Thoracic aorta (tissue), 2 donors: ENCODE data around the gene GPR83. TPM values are rescaled to one million over a fixed set of nuclear protein-coding genes. Genes with fewer than 3 reads are reported as not detected.
"Not testable (repeated sequence)": the region's sequence is repeated elsewhere in the genome, so short reads cannot be mapped to it uniquely, and the experiment has no call there.

Source experiments
- ATAC-seq: fragments of 150-250 bp; one replicate; pipeline ENCODE4 v1.8.0; 2017; ENCODE audit warnings: low read depth; ENCODE audit not compliant: insufficient number of reproducible peaks, low FRiP score
- DNase-seq: peaks from one replicate; pipeline ENCODE4 v3.0.0-alpha.2; 2020; ENCODE audit warnings: low spot score
- H3K27ac ChIP-seq, 2 donors: fragments of 200-600 bp; sonication (generic); 1 replicate in 1 of 2; 2 replicates in 1 of 2; pipeline ENCODE4 v1.5.1; 2016; ENCODE audit warnings: mild to moderate bottlenecking in 2 of 2, moderate library complexity in 2 of 2
- H3K27me3 ChIP-seq: fragments of 200-600 bp; sonication (generic); replicated peaks from 2 replicates; pipeline ENCODE4 v1.6.0; 2016; ENCODE audit warnings: mild to moderate bottlenecking; ENCODE audit not compliant: insufficient read depth
- H3K36me3 ChIP-seq: fragments of 200-600 bp; sonication (generic); one replicate; pipeline ENCODE4 v1.5.1; 2016
- H3K4me1 ChIP-seq, 2 donors: fragments of 200-600 bp; sonication (generic); 1 replicate in 1 of 2; 2 replicates in 1 of 2; pipeline versions ENCODE4 v1.5.1 to v1.6.0; 2016; ENCODE audit warnings: low read depth in 2 of 2, mild to moderate bottlenecking in 1 of 2; ENCODE audit not compliant: control insufficient read depth in 1 of 2
- H3K4me3 ChIP-seq: fragments of 200-600 bp; sonication (generic); 2 replicates; pipeline ENCODE4 v1.5.1; 2016; ENCODE audit warnings: mild to moderate bottlenecking
- H3K9me3 ChIP-seq: fragments of 200-600 bp; sonication (generic); 2 replicates; pipeline ENCODE4 v1.5.1; 2016
- CTCF ChIP-seq: fragments of 200-600 bp; sonication (generic); IDR thresholded peaks from one replicate; pipeline ENCODE4 v1.5.1; 2019; ENCODE audit warnings: antibody characterized with exemption
- total RNA-seq, 2 donors: library from RNA; depleted of rRNA; stranded (reverse); fragments of >200 nt; gene quantifications; one replicate each; pipeline versions ENCODE4 v1.1.0 to v1.2.3, GENCODE V29; 2016

The GPR83 gene
- total RNA-seq, 2 donors from 2014 or later, result 0.27 TPM; not detected in 1

- DNase-seq (no peak), ATAC-seq (no peak)
- no peaks in the 10 kb centered on the region for H3K27me3 ChIP-seq
- H3K4me3 ChIP-seq, result no peak overlapping the region
- no peaks in the 10 kb centered on the region for H3K9me3 ChIP-seq
- no peak for TF ChIP-seq CTCF
- no peaks in the 10 kb centered on the region for H3K36me3 ChIP-seq
- peaks cover 0 to 11% of the 10 kb centered on the region in 2 donors for H3K4me1 ChIP-seq
- H3K27ac ChIP-seq, result no peak overlapping the region
Observed at GRCh38 chr11:94400457-94400838, 771 bp downstream of the GPR83 start.

GRCh38 chr11:94400050-94400449 is 1.2 kb downstream of the GPR83 start:
- Histone ChIP-seq H3K9me3 (no peaks in the 10 kb centered on the region), H3K4me3 (no peak overlapping the region), H3K27ac (no peak overlapping the region), H3K4me1 (peaks cover 0 to 11% of the 10 kb centered on the region in 2 donors), H3K27me3 (no peaks in the 10 kb centered on the region), H3K36me3 (no peaks in the 10 kb centered on the region)
- DNase-seq, result no peak
- no peak for ATAC-seq
- TF ChIP-seq CTCF, result no peak

GRCh38 chr11:94398101-94398500 is 3.1 kb downstream of the GPR83 start:
- Histone ChIP-seq H3K4me3 (no peak overlapping the region), H3K27ac (no peak overlapping the region), H3K27me3 (no peaks in the 10 kb centered on the region), H3K36me3 (no peaks in the 10 kb centered on the region), H3K9me3 (no peaks in the 10 kb centered on the region), H3K4me1 (peaks cover 0 to 11% of the 10 kb centered on the region in 2 donors)
- TF ChIP-seq CTCF, result no peak
- DNase-seq (no peak), ATAC-seq (no peak)

- TF ChIP-seq CTCF, result no peak
- Histone ChIP-seq H3K27ac (no peak overlapping the region), H3K27me3 (no peaks in the 10 kb centered on the region), H3K4me1 (peaks cover 0 to 6% of the 10 kb centered on the region in 2 donors), H3K9me3 (no peaks in the 10 kb centered on the region), H3K4me3 (no peak overlapping the region), H3K36me3 (no peaks in the 10 kb centered on the region)
- DNase-seq (no peak), ATAC-seq (no peak)
Observed at GRCh38 chr11:94396282-94396681, 4.9 kb downstream of the GPR83 start.

- not testable (repeated sequence) for H3K4me3 ChIP-seq, DNase-seq, H3K9me3 ChIP-seq, H3K27ac ChIP-seq, ATAC-seq, H3K4me1 ChIP-seq, H3K36me3 ChIP-seq, H3K27me3 ChIP-seq
Observed at GRCh38 chr11:94391937-94392336, 9.3 kb downstream of the GPR83 start.

- H3K27ac ChIP-seq, result no peak overlapping the region
- ATAC-seq (no peak), DNase-seq (no peak)
- no peak for TF ChIP-seq CTCF
- no peaks in the 10 kb centered on the region for H3K27me3 ChIP-seq
- H3K4me1 ChIP-seq, result no peaks in the 10 kb centered on the region
- H3K9me3 ChIP-seq, result no peaks in the 10 kb centered on the region
- no peaks in the 10 kb centered on the region for H3K36me3 ChIP-seq
- no peak overlapping the region for H3K4me3 ChIP-seq
Observed at GRCh38 chr11:94379613-94380012, 21.6 kb downstream of the GPR83 start.
